ENCODE data around the gene ATAD2B.

ATAD2B gene

DNA sequence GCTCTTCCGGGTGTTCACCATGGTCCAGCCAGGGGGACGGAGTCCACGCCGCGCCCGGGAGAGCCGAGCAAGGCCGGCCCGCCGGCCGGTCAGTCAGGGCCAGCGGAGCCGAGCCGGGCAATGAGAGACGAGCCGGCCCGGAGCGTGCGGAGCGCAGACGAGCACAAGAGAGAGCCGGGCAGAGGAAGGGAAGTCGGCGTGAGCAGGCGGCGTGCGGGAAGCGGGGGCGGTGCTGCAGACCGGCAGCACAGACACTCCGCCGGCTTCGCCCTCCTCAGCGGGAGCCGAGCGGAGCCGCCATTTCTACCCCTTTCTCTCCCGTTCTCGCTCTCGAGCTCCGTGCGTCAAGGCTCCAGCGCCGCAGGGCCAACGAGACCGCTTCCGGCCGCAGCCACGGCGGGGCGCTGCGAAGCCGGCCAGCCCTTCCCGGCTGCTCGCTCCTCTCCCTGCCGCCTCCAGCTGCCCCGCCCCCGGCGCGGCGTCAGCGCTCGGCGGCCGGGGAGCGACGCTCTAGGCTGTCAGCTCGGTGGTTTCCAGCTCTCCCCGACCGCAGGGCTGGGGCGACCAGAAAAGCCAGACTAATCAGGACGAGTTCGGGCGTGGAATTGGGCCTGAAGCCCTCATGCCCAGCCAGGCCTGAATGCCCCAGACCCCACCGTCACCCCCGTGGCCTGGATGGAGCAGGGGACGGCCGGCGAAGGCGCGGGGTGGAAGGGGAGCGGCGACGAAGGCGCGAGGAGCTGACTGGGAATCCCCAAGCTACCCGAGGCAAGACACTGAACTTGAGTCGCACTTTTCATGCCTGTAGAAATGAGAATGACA lies at the start of gene ATAD2B:
Gene ATAD2B, minus strand, starts transcription at position 374 of the 822 bp plus-strand sequence. Its CDS starts 353 bp downstream, at position 21.
- TF ChIP-seq, protein P1, sequence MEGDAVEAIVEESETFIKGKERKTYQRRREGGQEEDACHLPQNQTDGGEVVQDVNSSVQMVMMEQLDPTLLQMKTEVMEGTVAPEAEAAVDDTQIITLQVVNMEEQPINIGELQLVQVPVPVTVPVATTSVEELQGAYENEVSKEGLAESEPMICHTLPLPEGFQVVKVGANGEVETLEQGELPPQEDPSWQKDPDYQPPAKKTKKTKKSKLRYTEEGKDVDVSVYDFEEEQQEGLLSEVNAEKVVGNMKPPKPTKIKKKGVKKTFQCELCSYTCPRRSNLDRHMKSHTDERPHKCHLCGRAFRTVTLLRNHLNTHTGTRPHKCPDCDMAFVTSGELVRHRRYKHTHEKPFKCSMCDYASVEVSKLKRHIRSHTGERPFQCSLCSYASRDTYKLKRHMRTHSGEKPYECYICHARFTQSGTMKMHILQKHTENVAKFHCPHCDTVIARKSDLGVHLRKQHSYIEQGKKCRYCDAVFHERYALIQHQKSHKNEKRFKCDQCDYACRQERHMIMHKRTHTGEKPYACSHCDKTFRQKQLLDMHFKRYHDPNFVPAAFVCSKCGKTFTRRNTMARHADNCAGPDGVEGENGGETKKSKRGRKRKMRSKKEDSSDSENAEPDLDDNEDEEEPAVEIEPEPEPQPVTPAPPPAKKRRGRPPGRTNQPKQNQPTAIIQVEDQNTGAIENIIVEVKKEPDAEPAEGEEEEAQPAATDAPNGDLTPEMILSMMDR (IDR thresholded peaks at IDR 0.05) = peak; percentile 87

DNA sequence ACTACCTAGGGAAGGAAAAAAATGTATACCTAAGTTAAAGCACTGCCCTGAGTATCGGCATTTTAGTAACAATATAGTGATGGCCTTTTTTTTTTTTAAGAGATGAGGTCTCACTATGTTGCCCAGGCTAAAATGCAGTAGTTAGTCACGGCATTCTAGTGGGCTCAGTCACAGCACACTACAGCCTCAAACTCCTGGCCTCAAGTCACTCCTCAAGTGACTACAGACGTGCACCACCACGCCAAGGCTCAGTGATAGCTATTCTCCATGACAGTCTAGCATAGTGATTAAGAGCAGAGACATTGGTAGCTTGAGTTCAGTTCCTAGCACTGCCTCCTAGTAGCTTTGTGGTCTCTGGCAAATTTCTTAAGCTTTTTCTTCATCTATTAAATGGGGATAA lies 40.9 kb upstream of the ATAD2B start:
- TF ChIP-seq, protein P1 (IDR thresholded peaks at IDR 0.05) = no peak

DNA sequence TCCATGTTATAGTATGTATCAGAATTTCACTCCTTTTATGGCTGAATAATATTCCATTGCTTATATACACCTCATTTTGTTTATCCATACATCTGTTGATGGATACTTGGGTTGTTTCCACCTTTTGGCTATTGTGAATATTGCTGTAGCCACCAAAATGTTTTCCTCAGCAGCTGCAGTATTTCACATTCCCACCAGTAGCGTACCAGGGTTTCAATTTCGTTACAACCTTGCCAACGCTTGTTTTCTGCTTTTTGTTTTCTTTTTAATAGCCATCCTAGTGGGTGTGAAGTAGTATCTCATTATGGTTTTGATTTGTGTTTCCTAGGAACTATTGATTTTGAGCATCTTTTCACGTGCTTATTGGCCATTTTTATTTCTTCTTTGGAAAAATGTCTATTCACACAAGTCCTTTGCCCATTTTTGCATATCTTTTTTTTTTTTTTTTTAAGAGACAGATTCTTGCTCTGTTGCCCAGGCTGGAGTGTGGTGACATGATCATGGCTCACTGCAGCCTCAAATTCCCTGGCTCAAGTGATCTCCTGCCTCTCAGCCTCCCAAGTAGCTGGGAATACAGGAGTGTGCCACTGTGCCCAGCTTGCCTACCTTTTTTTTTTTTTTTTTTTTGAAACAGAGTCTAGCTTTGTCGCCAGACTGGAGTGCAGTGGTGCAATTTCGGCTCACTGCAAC lies 27.5 kb upstream of the ATAD2B start:
- TF ChIP-seq, protein P1 (IDR thresholded peaks at IDR 0.05) = no peak

DNA sequence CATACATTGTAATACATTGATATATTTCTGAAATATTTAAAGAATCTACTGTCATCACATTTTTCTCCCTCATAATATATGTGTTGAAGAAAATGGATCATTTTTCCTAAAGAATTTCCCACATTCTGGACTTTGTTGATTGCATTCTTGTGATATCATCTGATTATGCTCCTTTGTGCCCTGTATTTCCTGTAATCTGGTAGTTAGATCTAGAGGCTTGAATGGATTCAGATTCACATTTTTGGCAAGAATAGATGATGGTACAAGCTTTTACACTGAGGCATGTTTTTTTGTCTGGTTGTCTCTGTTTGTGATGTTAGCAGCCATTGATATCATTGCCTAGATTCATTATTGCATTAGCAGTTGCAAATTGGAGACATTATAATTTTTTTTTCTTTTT lies 26.7 kb upstream of the ATAD2B start:
- TF ChIP-seq, protein P1 (IDR thresholded peaks at IDR 0.05) = no peak

DNA sequence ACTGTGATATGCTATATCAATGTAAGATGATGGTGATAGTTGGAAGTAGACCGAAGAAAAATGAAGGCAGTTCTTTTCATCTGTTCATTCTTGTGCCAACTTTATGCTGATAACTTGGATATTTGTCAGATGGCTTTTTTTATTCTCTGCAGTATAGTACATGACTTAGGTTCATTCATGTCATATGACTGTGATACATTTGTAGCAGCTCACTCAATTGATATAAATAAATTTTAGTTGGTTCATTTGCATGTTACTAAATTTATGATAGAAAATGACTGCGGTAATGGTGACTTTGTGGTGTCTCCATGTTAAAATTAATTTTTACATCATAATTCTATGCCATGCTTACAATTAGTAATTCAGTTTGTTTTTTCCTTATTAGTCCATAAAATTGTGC lies 20.4 kb upstream of the ATAD2B start:
- TF ChIP-seq, protein P1 (IDR thresholded peaks at IDR 0.05) = no peak

DNA sequence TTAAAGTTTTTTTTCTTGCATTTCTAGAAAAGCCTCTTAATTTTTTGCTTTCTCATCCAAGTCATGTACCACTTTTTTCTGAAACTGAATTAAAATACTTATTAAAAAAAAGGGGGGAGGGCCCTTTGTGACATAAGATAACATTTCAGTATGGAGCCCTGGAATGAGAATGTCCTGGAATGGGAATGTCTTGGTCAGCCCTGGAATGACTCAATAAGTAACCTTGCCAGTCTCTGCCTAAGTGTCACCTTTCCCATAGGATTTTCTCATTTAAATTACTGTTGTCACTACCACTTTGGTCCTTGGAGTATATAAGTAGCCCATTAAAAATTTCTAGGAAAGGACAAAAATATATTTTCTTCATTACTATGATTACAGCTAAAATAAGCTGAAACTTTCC lies 18.1 kb upstream of the ATAD2B start:
- TF ChIP-seq, protein P1 (IDR thresholded peaks at IDR 0.05) = no peak

DNA sequence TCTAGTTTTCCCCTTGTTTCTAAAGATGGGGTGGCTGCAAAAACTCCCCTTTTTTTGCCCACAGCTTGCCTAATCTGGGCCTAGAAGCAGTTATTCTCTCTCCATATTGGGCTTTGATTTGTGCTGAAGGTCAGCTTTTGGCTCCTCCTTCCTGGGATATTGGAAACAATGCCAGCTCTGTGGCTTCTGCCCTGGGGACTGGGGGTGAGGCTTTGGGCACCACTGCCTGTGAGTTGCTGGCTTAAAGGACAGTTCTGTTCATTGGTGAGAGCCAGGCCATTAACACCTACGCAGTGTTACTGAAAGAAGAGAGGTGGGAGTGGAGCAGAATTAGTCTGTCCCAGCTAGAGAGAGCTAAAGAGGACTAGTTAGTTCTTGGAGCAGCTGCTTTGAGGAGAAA lies 17.6 kb upstream of the ATAD2B start:
- TF ChIP-seq, protein P1 (IDR thresholded peaks at IDR 0.05) = no peak

Measured in LNCAP (cell line).